Left ventricle myocardium superior (tissue), 1 donor: Measurements from ENCODE around the gene LAMB2. TPM values are rescaled to one million over a fixed set of nuclear protein-coding genes. Genes with fewer than 3 reads are reported as not detected.
A peak's percentile ranks its signal among the peaks of the same experiment; 100 is the strongest.

Experiments
- ATAC-seq: fragments of 200-7000 bp; cut with Tn5 transposase; one replicate; pipeline ENCODE4 v1.9.1; 2020; ENCODE audit warnings: mild to moderate bottlenecking, moderate library complexity
- DNase-seq: peaks from one replicate; pipeline ENCODE4 v3.0.0-alpha.2; 2020
- intact Hi-C: fragments of 100-400 bp; cut with micrococcal nuclease; formaldehyde crosslinking; loops from one replicate; pipeline ENCODE4 v1.11.0; 2022
- long read RNA-seq: library from polyadenylated mRNA; unstranded; transcript quantifications from one replicate; pipeline ENCODE4 v2.0.0, GENCODE V29; 2021
- total RNA-seq: library from RNA; stranded (reverse); fragmentation: NEBNext Ultra II Directional; extraction: Animal tissue kit (Norgen Biotek cat#: 25700); gene quantifications from one replicate; pipeline ENCODE4 v1.2.1, GENCODE V29; 2021
- donor health status: DM: no; HTN: yes; CAD: no; lungs with severe emphysema.

Gene LAMB2
- total RNA-seq, result 798 TPM
- long read RNA-seq, full-length matches to known transcripts, result 173 of 893 reads
- long read RNA-seq, partial matches to known transcripts, result 650 of 893 reads
- long read RNA-seq, other reads (novel, unspliced or antisense), result 70 of 893 reads

DNA sequence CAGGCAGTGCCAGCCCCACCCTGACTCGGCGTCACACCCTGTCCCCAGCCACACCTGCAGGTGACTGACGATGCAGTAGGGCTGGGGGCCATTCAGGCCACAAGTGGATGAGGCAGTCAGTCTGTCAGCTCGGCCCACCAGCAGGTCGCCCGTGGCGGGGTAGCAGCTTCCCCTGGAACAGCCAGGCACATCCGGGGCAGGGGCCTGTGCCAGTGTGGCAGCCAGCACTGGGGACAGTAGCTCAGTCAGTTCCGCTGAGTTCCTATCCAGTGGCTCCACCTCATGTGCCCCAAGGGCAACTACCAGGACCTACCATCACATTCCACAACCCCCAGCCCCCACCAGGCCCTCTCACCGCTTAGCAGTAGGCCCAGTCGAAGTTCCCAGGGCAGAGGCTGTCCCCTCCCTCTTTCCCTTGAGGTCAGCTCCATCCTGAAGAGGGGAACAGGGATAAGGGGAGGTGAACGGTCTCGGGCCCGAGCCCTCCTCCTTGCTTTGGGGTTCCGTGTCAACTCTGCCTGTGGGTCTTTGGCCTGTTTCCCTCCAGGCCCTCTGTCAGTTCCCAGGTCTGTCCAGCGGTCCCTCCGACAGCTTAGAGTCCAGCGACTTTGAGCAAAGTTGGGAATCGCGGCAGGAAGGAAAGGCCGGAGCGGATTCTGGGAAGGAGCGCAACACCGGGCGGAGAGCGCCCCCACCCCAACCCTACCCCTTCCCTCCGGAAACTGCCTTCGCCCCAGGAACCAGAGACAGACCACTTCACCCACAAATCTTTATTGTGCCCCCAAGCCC is at the start of gene LAMB2:
Gene LAMB2 (minus strand): TSS at position 614 of the 789 bp plus-strand sequence. CDS start 183 bp downstream, at position 431.
- DNase-seq (peak; percentile 86), ATAC-seq (peak; percentile 86)
- intact Hi-C loops, result no loop called here

DNA sequence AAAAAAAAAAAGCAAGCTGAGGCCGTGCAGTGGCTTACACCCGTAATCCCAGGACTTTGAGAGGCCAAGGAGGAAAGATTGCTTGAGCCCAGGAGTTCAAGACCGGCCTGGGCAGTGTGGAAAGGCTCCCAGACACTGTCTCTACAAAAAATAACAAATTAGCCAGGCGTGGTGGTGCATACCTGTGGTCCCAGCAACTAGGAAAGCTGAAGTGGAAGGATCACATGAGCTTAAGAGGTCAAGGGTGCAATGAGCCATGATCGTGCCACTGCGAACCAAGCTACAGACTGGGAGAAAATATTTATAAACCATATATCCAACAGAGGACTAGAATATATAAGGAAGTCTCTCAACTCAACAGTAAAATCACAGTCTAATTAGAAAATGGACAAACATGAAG is 48.5 kb upstream of the LAMB2 start:
- DNase-seq (no peak), ATAC-seq (no peak)
- intact Hi-C loops, result no loop called here

DNA sequence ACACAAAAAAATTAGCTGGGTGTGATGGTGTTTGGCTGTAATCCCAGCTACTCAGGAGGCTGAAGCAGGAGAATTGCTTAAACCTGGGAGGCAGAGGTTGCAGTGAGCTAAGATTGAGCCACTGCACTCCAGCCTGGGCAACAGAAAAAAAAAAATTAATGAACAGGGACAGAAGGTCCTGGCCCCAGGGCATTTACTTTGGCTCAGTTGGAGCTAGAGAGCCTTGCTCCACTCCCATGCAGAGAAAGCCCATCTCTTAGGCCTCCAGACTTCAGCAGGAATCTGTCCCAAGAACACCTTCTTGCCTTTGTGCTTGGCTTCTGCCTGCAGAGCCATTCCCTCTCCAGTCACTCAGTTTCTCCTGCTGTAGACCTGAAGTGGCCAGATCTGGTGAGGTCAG is 47.3 kb upstream of the LAMB2 start:
- no peak for DNase-seq
- ATAC-seq, result no peak
- intact Hi-C loops, result no loop called here

DNA sequence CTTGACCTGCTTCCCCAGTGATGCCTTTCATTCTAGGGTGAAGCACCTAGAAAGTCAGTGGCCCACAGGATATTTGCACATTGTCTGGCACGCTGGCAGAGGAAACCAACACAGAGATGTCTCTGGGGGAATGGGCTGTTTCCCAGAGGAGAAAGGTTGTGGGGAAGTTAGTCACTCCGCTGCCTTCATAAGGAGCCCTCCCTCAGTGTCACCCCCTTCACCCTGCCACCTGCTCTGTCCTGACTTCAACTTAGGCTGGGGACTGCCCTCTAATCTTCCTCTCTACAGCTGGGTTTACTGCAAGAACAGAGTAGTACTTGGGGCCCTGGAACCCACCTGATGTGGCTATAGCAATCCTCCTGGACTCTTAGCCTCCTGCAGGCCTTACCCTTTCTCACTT is 44.2 kb upstream of the LAMB2 start:
- DNase-seq (no peak), ATAC-seq (no peak)
- intact Hi-C loops, result loop anchor here (10.0 kb wide), 1 partner anchor 98 kb away; the partner anchor contains the start of gene C3orf62

DNA sequence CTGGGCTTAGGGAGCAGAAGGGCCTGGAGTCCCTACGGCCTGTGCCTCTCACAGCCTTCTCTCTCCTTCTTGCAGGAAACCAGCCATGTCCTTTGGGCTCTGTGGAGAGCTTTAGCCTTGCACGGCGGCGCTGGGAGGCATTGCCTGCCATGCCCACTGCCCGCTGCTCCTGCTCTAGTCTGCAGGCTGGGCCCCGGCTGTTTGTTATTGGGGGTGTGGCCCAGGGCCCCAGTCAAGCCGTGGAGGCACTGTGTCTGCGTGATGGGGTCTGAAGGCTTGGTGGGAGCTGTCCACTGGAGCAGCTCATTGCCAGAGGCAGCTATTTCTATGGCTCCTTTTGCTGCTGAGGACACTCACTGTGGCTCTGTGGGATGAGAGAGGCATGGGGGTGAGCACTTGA is 42.7 kb upstream of the LAMB2 start:
- ATAC-seq, result no peak
- intact Hi-C loops, result loop anchor here (10.0 kb wide), 1 partner anchor 99 kb away; the partner anchor contains the start of gene C3orf62
- DNase-seq, result no peak

DNA sequence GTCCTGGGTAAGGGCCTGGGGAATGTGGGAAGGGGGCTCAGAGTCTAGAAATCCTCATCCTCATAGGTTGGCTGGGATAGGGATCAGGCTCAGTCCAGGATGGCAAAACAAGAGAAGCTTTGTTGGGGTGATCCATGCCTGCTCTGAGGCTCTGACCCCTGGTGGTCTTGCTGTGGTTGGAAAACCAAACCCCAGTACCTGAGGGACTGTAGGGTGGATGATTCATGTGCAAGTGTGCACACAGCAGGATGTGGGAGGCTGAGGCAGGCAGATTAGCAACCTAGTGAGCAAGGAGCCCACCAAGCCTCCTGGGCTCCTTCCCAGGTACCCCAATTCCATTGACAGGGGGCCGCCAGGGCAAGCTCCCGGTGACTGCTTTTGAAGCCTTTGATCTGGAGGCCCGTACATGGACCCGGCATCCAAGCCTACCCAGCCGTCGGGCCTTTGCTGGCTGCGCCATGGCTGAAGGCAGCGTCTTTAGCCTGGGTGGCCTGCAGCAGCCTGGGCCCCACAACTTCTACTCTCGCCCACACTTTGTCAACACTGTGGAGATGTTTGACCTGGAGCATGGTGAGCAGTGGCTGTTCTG is 41.6 kb upstream of the LAMB2 start:
- intact Hi-C loops, result loop anchor here (10.0 kb wide), 1 partner anchor 100 kb away; the partner anchor contains the start of gene C3orf62
- no peak for DNase-seq
- ATAC-seq, result no peak

DNA sequence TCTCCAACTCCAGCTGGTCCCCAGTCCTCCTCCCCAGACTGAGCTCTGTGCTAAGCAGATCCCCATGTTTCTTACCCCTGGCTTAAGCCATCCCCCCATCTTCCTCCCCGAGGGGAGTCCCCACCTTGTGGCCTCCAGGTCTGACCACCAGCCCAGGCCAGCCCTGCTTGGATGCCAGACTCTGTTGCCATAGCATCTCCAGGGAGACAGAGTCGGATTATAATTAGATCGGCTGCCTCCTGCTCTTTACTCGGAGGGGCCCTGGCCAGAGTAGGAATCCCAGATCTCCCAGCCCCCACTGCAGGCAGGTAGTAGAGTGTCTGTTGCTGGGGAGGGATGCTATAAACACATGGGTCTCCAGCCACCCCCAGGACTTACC is 40.9 kb upstream of the LAMB2 start:
- intact Hi-C loops, result loop anchor here (10.0 kb wide), 1 partner anchor 101 kb away; the partner anchor contains the start of gene C3orf62
- peak; percentile 64 for DNase-seq
- peak; percentile 42 for ATAC-seq

DNA sequence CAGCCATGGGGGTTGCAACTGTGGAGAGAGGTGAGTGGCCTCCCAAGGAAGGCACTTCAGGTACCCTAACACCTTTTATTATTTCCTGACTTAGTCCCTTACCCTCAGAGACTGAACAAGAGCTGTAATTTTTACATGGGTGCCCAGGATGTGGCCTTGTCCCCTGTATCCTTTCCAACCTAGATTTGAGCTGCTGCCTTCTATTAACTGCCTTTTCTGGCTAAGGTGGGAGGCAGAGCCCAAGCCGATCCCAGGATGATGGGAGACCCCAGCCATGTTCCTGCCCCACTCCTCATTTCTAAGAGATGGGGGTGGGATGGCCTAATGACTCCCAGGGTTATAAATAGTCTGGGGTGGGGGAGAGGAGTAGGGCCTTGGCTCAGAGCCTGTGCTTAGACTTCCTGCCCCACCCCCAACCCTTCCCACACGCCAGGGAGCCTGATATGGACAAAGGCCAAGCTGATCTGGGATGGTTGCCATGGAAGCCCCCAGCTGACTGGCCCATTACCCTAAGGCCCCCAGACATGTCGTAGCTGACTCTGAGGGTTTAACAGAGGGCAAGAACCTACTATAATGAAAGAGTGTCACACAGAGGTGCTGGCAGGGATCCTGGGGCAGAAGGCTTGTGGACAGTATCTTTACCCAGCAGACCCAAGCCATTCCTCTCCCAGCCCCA is 40.4 kb upstream of the LAMB2 start:
- intact Hi-C loops, result loop anchor here (10.0 kb wide), 1 partner anchor 102 kb away; the partner anchor contains the start of gene C3orf62

DNA sequence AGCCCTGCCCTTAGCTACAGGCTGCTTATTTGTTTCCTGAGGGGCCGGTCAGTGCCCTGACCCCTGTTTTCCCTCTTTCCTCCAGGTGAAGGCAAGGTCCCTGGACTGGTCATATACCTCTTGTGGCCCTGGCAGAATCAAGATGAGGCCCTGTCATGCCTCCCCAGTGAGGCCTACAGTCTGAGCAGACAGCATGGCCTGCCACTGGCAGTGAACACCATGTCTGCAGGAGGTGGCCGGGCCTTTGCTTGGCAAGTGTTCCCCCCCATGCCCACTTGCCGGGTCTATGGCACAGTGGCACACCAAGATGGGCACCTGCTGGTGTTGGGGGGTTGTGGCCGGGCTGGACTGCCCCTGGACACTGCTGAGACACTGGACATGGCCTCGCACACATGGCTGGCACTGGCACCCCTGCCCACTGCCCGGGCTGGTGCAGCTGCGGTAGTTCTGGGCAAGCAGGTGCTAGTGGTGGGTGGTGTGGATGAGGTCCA is 39.7 kb upstream of the LAMB2 start:
- intact Hi-C loops, result loop anchor here (10.0 kb wide), 1 partner anchor 102 kb away; the partner anchor contains the start of gene C3orf62
- peak; percentile 42 for DNase-seq
- ATAC-seq, result no peak

More for the DNA sequence above, 40.4 kb upstream of the LAMB2 start:
- peak; percentile 62 for ATAC-seq
- DNase-seq, result peak; percentile 65

DNA sequence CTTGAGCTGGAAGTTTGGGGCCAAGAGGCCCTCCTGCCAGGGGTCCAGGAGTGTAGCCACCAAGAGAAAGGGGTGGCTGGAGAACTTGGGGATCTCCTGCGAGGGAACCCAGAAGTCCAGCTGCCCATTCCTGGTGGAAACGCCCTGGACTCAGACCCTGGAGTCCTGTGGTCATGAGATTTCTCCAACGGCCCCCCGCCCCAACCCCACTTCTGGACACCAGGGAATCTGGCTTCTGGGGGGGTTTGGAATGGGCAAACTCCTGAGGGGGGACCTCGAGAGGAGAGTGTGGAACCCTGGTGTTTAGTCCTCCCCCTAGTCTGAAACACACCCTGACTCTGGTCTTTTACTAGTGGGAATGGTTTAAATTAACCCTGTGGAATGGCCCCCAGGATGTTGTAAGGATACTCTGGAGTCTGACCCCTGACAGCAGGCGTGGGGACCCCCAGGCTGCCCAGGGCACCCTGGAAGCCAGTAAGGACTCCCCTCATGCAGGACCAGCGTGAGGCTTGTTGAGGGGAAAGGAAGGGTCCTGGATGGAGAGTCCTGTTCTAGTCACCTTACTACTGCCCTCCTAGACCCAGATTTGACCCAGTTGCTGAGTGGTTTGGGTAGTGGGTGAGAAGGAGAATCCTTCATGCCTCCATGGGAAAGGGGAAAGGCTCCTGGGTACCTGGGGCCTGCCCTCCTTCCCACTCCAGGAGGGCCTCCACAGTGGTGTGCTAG is 39.1 kb upstream of the LAMB2 start:
- intact Hi-C loops, result loop anchor here (10.0 kb wide), 1 partner anchor 103 kb away; the partner anchor contains the start of gene C3orf62
- no peak for ATAC-seq
- DNase-seq, result no peak

DNA sequence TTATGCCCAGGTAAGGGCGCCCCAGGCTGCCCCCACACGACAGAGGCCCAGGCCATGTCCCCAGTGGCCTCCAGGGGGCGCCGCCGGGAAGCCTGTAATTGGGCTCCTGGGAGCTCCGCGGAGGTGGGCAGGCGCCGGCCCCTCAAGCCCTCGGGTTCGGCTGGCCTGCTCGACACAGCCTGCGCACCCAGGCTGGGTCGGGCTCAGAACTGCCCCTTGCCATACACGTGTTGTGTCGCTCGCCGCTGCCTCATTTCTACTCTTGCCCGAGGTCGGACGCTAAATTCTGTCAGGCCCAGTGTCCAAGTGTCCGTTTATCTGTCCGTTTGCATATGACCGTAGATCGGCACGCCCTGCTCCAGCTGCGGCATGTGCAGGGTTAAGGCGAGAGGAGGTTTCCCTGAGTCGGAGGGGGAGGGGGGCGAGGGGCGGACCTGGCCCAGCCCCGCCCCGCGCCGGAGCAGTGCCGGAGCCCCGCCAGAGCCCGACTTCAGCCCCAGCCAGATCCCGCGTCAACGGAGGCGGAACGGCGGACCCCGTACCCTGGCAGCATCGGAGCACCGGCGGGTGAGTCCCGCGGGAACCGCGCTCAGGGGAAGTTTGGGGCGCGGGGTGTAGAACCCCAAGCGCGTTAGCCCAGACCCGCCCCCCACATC is 38.4 kb upstream of the LAMB2 start, which contains the start of gene KLHDC8B:
Gene KLHDC8B (plus strand): TSS at position 480 of the 656 bp plus-strand sequence. CDS start 1,172 bp downstream, outside the sequence.
- DNase-seq (peak; percentile 95), ATAC-seq (peak; percentile 88)
- intact Hi-C loops, result loop anchor here (10.0 kb wide), 1 partner anchor 104 kb away; the partner anchor contains the start of gene C3orf62

DNA sequence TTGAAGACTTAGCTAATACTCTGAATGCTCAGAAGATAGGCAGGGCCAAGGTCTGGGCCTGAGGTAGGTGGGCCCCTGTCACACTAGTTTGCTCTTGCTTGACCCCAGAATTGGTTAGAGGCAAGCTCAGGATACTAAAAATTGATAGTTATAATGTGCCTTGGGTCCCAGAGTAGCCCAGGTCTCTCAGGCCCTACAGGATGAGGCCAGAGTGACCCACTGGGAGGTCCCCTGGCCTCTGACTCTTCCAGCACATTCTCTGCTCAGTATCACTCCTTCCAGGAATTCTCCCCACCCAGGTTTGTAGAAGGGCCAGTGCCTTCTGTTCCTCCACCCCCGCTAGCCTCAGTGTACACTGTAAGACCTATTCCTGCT is 37.9 kb upstream of the LAMB2 start:
- ATAC-seq (no peak), DNase-seq (no peak)
- intact Hi-C loops, result loop anchor here (10.0 kb wide), 1 partner anchor 104 kb away; the partner anchor contains the start of gene C3orf62

DNA sequence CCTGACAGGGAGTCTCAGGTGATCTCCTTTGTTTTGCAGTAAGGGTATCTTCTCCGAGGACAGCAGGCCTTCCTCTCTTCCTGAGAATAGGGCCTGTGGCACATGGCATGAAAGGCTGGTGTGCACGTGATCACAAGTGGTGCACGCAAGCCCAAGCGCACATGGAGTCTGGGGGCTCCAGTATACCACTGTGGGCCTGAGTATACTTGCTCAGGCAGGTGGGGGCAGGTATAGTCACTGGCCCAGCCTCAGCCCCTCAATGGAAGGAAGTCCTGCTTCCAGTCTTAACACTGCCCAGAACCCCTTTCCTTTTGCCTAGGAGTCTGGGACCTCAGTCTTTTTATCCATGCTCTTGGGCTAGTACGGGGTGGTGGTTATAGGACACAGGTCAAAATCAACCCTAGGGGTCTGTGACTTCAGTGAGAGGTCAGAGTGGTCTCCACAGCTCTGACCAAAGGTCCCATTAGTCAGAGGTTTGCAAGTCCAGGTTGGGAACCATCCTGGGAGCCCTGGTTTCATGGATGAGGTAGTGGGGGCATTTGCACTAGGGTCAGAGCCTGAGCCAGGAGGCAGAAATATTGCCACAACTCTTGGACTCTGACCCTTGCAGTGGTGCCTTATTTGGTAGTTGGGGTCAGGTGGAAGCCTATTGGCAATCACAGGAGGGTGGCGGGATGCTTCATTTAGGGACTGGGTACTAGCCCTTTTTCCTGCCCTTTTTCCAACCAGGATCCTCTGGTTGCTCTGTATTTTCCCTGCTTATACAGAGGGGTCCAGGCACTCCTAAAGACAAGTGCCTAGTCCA is 34.1 kb upstream of the LAMB2 start:
- ATAC-seq, result no peak
- DNase-seq, result no peak
- intact Hi-C loops, result no loop called here

DNA sequence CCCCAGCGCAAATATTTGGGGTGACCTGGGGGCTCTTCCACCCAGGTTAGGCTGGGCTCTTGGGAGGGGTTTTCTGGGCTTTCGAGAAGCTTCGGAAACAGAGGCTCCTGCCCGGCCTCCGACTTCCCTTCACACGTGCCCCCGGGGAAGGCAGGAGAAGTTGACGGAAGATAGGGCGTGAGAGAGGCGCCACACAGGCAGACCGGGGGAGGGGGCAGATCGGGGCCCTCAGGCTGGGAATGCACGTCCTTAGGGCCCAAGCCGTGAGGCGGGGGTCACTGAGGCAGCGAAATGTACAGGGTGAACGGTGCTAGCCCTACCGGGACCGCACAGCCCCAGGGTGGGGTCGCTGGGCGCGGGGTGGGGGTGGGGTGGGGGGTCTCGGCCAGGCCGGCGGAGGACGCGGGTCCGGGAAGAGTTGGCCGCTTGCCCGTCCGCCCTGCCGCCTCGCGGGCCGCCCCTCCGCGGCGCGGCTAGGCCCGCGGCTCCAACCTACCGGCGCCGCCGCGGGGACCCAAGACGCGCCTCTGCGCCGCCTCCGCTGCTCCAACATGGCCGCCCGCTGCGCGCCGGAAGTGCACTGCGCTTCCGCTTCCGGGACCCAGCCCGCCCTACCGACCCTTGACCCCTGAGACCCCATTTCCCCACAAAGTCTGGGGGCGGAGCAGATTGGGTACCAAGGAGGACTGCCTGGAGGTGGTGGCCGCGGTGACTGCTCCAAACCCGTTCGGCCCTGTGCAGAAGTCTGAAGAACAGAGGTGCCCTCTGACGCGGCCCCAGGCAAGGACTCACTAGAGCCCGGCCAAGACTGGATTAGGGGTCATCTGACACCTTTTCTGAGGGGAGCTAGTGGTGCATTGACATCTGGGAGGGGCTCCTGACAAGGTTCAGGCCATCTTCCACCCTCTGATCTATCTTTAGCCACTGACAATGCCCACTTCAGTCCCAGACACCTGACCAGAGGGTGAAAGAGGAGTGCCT is 33.2 kb upstream of the LAMB2 start, which contains the start of gene CCDC71:
Gene CCDC71 (minus strand): TSS at position 561 of the 981 bp plus-strand sequence. CDS start 2,123 bp downstream, outside the sequence.
- ATAC-seq (peak; percentile 73), DNase-seq (peak; percentile 90)
- intact Hi-C loops, result no loop called here

DNA sequence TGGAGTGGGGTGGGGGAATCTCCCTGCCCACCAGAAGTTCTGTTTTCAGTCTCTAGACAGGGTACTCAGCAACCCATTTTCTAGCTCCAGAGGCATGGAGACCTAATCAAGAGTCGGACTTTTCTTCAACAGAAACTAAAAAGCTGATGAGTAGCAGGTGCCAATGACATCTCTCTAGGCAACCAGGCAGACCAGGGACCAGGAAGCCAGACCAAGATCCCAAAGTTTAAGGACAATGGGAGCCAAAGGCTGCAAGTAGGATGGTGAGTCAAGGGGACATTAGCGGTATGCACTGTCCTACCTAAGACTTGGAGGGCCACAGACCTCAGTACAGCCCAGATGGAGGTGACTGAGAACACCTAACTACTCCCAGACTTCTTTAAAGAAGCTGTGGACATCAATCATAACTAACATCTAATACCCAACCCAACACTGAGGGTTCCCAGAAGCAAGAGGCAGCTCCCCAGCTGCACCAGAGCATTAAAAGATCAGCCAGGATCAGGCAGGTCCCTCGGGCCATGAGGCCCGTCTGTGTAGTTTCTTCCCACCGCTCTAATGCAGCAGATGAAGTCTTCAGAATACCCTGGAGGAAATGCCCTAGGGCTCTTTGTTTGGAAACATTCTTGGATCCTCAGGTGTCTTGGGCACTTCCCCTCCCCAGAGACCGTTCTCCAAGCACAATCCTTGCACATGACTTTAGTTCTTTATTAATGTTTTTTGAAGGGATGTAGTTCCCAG is 32.3 kb upstream of the LAMB2 start:
- intact Hi-C loops, result no loop called here
- no peak for DNase-seq

More for the DNA sequence above, 32.3 kb upstream of the LAMB2 start:
- no peak for ATAC-seq
